ENCODE data around the gene CFAP299.

The CFAP299 gene

DNA sequence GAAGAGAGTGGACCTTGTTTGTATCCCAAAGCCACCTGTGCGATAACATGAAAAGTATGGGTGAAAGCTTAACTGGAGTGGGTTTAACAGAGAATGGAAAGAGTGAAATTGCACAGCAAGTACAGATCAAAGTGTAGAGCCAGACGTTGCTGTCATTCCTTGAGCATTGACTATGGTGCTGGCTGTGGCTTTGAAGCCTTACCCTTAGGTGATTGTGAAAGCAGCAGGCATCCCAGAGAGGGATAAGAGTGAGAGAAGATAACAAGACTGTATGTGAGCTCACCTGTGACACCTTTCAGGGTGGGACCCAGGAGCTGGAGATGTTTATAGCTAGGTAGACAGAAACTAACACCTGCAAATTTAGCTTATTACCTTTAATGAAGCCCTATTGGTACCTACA lies 77.6 kb downstream of the CFAP299 start:
- no peaks in the 10 kb centered on the region for H3K9me3 Mint-ChIP-seq
- no peaks in the 10 kb centered on the region for H3K36me3 Mint-ChIP-seq (ENCODE audit: low read depth)
- no peaks in the 10 kb centered on the region for H3K27me3 Mint-ChIP-seq (ENCODE audit: low read depth)
- no peak overlapping the region for H3K4me3 Mint-ChIP-seq
- peaks cover 12% of the 10 kb centered on the region for H3K4me1 Mint-ChIP-seq
- TF ChIP-seq, protein P1, sequence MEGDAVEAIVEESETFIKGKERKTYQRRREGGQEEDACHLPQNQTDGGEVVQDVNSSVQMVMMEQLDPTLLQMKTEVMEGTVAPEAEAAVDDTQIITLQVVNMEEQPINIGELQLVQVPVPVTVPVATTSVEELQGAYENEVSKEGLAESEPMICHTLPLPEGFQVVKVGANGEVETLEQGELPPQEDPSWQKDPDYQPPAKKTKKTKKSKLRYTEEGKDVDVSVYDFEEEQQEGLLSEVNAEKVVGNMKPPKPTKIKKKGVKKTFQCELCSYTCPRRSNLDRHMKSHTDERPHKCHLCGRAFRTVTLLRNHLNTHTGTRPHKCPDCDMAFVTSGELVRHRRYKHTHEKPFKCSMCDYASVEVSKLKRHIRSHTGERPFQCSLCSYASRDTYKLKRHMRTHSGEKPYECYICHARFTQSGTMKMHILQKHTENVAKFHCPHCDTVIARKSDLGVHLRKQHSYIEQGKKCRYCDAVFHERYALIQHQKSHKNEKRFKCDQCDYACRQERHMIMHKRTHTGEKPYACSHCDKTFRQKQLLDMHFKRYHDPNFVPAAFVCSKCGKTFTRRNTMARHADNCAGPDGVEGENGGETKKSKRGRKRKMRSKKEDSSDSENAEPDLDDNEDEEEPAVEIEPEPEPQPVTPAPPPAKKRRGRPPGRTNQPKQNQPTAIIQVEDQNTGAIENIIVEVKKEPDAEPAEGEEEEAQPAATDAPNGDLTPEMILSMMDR (IDR thresholded peaks at IDR 0.05; ENCODE audit: unreplicated experiment in 3 of 3): no peak
- H3K27ac Mint-ChIP-seq: no peak overlapping the region

DNA sequence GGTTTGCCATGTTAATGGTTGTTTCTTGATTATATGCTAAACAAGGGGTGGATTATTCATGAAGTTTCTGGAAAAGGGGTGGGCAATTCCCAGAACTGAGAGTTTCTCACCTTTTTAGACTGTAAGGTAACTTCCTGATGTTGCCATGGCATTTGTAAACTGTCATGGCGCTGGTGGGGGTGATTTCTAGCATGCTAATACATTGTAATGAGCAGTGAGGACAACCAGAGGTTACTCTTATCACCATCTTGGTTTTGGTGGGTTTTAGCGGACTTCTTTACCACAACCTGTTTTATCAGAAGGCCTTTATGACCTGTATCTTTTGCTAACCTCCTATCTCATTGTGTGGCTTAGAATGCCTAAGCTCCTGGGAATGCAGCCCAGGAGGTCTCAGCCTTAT lies 81.5 kb downstream of the CFAP299 start:
- no peaks in the 10 kb centered on the region for H3K9me3 Mint-ChIP-seq
- TF ChIP-seq, protein P1 (IDR thresholded peaks at IDR 0.05; ENCODE audit: unreplicated experiment in 3 of 3): no peak
- H3K27ac Mint-ChIP-seq: no peak overlapping the region
- no peak overlapping the region for H3K4me3 Mint-ChIP-seq
- no peaks in the 10 kb centered on the region for H3K36me3 Mint-ChIP-seq (ENCODE audit: low read depth)
- no peaks in the 10 kb centered on the region for H3K27me3 Mint-ChIP-seq (ENCODE audit: low read depth)
- no peaks in the 10 kb centered on the region for H3K4me1 Mint-ChIP-seq

DNA sequence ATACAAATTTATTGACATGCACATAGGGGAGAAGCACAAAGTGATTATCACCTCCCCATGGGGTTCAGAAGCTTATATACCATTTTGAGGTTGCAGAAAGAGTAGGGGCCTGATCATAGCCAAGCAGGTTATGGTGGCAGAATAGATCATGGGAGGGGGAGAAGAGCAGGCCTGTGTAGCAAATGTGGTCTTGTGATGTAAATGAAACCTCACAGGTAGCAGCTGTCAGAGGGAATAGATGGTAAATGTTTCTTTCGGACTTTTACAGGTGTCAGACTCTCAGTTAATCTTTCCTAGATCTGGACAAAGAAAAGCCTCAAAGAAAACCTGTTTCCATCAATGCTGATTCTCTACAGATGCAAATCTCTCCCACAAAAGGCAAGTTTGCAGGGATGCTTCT lies 84.4 kb downstream of the CFAP299 start:
- no peak overlapping the region for H3K4me3 Mint-ChIP-seq
- H3K36me3 Mint-ChIP-seq (ENCODE audit: low read depth): no peaks in the 10 kb centered on the region
- H3K9me3 Mint-ChIP-seq: no peaks in the 10 kb centered on the region
- no peaks in the 10 kb centered on the region for H3K4me1 Mint-ChIP-seq
- TF ChIP-seq, protein P1 (IDR thresholded peaks at IDR 0.05; ENCODE audit: unreplicated experiment in 3 of 3): no peak
- peaks cover 3% of the 10 kb centered on the region for H3K27me3 Mint-ChIP-seq (ENCODE audit: low read depth)
- no peak overlapping the region for H3K27ac Mint-ChIP-seq

DNA sequence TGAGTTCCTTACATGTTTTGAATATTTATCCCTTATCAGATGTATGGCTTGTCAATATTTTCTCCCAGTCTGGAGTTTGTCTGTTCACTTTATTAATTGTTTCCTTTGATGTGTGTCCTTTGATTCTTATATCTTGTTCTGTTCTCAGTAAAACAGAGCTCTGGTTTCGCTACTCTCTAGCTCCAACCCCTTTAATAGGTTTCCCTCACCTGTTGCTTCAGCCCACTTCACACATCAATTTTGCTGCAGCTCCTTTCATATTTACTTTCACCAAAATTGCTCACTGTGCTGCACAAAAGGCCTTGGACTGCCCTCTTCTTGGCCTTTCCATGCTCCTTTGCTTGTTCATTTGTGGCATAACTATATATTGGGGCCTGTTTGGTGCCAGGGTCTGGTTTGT lies 85.1 kb downstream of the CFAP299 start:
- peaks cover 3% of the 10 kb centered on the region for H3K27me3 Mint-ChIP-seq (ENCODE audit: low read depth)
- H3K4me3 Mint-ChIP-seq: no peak overlapping the region
- no peak overlapping the region for H3K27ac Mint-ChIP-seq
- TF ChIP-seq, protein P1 (IDR thresholded peaks at IDR 0.05; ENCODE audit: unreplicated experiment in 3 of 3): no peak
- no peaks in the 10 kb centered on the region for H3K4me1 Mint-ChIP-seq
- no peaks in the 10 kb centered on the region for H3K9me3 Mint-ChIP-seq
- H3K36me3 Mint-ChIP-seq (ENCODE audit: low read depth): no peaks in the 10 kb centered on the region

DNA sequence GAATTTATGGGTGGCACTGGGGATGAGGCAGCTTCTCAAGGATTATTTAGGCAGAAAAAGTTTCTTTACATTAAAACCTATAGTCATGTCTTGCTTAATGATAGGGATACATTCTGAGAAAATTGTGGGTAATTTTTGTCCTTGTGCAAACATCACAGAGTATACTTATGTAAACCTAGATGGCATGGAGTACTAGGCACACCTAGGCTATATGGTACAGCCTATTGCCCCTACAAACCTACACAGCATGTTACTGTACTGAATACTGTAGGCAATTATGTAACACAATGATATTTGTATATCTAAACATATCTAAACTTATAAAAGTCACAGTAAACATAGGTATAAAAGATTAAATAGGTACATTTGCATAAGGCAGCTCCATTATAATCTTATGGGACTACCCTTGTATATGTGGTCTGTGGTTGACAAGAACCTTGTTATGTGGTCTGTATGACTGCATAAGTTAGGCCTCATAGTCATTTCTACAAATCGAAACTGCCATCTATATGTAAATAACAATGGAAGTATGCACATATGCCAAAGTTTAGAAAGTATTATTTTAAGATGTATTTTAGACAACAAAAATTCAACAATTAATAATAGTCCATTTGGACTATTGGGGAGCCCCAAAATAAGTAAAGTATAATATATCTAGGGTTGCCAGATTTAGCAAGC lies 87.3 kb downstream of the CFAP299 start:
- Mint-ChIP-seq H3K4me1 (no peaks in the 10 kb centered on the region), H3K9me3 (no peaks in the 10 kb centered on the region), H3K27me3 (ENCODE audit: low read depth) (peaks cover 3% of the 10 kb centered on the region), H3K36me3 (ENCODE audit: low read depth) (no peaks in the 10 kb centered on the region), H3K27ac (no peak overlapping the region), H3K4me3 (no peak overlapping the region)
- TF ChIP-seq, protein P1 (IDR thresholded peaks at IDR 0.05; ENCODE audit: unreplicated experiment in 3 of 3): no peak

DNA sequence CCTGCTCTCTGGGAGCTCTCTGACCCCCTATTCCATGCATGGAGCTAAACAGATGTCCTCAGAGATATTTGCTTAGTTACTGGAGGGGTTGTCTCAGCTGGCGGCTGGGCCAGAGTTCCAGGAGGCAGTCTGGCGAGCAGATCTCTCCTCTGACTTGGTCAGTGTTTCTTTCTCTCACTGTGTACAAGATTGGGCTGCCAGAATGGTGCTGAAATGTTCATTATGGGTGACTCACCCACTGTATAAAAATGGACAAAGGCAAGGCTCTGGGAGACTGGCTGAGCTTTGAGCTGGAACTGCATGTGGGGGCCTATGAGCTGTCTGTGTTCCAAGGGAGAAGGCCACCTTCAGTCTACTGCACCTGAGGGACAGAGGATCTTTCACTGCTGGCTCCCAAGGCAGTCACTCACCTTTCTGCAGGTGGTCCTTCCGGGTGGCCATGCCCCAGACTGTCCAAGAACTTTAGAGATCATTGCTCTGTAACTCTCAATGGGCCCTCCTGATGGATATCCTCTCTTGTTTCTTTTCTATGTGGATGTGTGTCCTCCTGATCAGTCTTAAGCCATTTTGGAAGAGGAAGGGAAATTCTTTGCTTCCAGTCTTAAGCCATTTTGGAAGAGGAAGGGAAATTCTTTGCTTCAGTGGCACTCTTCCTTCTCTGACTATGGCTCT lies 88.2 kb downstream of the CFAP299 start:
- peaks cover 3% of the 10 kb centered on the region for H3K27me3 Mint-ChIP-seq (ENCODE audit: low read depth)

More for the DNA sequence above, 88.2 kb downstream of the CFAP299 start:
- H3K4me1 Mint-ChIP-seq: no peaks in the 10 kb centered on the region
- H3K36me3 Mint-ChIP-seq (ENCODE audit: low read depth): no peaks in the 10 kb centered on the region
- no peak overlapping the region for H3K4me3 Mint-ChIP-seq
- TF ChIP-seq, protein P1 (IDR thresholded peaks at IDR 0.05; ENCODE audit: unreplicated experiment in 3 of 3): no peak
- no peak overlapping the region for H3K27ac Mint-ChIP-seq
- H3K9me3 Mint-ChIP-seq: no peaks in the 10 kb centered on the region

All from nephron (organoid).